Suppressor macrophage treated with lipopolysaccharide for 1 hour (primary cell): ENCODE data around the gene GMDS.

ENCODE experiments used
- DNase-seq, 3 donors: peaks; one replicate each; pipeline ENCODE4 v3.0.0-alpha.2; 2020 to 2022

Gene GMDS

GRCh38 chr6:1884313-1884712 lies 361.1 kb downstream of the GMDS start:
- DNase-seq, result no peak

- DNase-seq, result no peak
Measured at GRCh38 chr6:1878330-1878729, 367.1 kb downstream of the GMDS start.

GRCh38 chr6:1873781-1874180 lies 371.6 kb downstream of the GMDS start:
- no peak for DNase-seq

- no peak for DNase-seq
Measured at GRCh38 chr6:1872649-1873131, 372.7 kb downstream of the GMDS start.

GRCh38 chr6:1871724-1872315 lies 373.6 kb downstream of the GMDS start:
- DNase-seq, result no peak

- no peak for DNase-seq
Measured at GRCh38 chr6:1870932-1871331, 374.5 kb downstream of the GMDS start.

GRCh38 chr6:1870251-1870650 lies 375.2 kb downstream of the GMDS start:
- no peak for DNase-seq

- no peak for DNase-seq
Measured at GRCh38 chr6:1869769-1870168, 375.6 kb downstream of the GMDS start.

GRCh38 chr6:1869308-1869707 lies 376.1 kb downstream of the GMDS start:
- no peak for DNase-seq

GRCh38 chr6:1868561-1869261 lies 376.7 kb downstream of the GMDS start:
- DNase-seq, result peak; percentile 58 to 77 (median 72)

- no peak for DNase-seq
Measured at GRCh38 chr6:1867197-1867596, 378.2 kb downstream of the GMDS start.

- DNase-seq, result no peak
Measured at GRCh38 chr6:1865585-1865984, 379.8 kb downstream of the GMDS start.

GRCh38 chr6:1864496-1864895 lies 380.9 kb downstream of the GMDS start:
- DNase-seq, result no peak

GRCh38 chr6:1862411-1862810 lies 383.0 kb downstream of the GMDS start:
- DNase-seq, result no peak

- DNase-seq, result no peak
Measured at GRCh38 chr6:1860756-1861348, 384.6 kb downstream of the GMDS start.

GRCh38 chr6:1858859-1859258 lies 386.5 kb downstream of the GMDS start:
- DNase-seq, result no peak

- DNase-seq, result no peak
Measured at GRCh38 chr6:1858196-1858595, 387.2 kb downstream of the GMDS start.

GRCh38 chr6:1856381-1856780 lies 389.0 kb downstream of the GMDS start:
- peak; percentile 44 to 69 (median 61) for DNase-seq

GRCh38 chr6:1855890-1856289 lies 389.5 kb downstream of the GMDS start:
- no peak for DNase-seq

- no peak for DNase-seq
Measured at GRCh38 chr6:1854296-1854695, 391.1 kb downstream of the GMDS start.

GRCh38 chr6:1853761-1854160 lies 391.6 kb downstream of the GMDS start:
- no peak for DNase-seq

- no peak for DNase-seq
Measured at GRCh38 chr6:1851681-1852456, 393.5 kb downstream of the GMDS start.

- DNase-seq, result no peak
Measured at GRCh38 chr6:1850840-1851157, 394.6 kb downstream of the GMDS start.
